ENCODE results near the gene KCNIP4.

KCNIP4 gene

GRCh38 chr4:21848021-21848420 lies 100.6 kb downstream of the KCNIP4 start:
- DNase-seq: no peak

- no peak for DNase-seq
Observed at GRCh38 chr4:21845663-21846062, 102.9 kb downstream of the KCNIP4 start.

GRCh38 chr4:21835712-21836111 lies 112.9 kb downstream of the KCNIP4 start:
- DNase-seq: no peak

- DNase-seq: no peak
Observed at GRCh38 chr4:21830272-21830671, 118.3 kb downstream of the KCNIP4 start.

- DNase-seq: no peak
Observed at GRCh38 chr4:21827575-21827974, 121.0 kb downstream of the KCNIP4 start.

GRCh38 chr4:21826071-21826470 lies 122.5 kb downstream of the KCNIP4 start:
- no peak for DNase-seq

GRCh38 chr4:21819086-21819485 lies 129.5 kb downstream of the KCNIP4 start:
- peak in 4 of 14 donors; percentile 0 to 88 (median 10) for DNase-seq

GRCh38 chr4:21815651-21816377 lies 132.8 kb downstream of the KCNIP4 start:
- peak in 1 of 14 donors; percentile 52 for DNase-seq

GRCh38 chr4:21811565-21811964 lies 137.0 kb downstream of the KCNIP4 start:
- DNase-seq: no peak

- DNase-seq: no peak
Observed at GRCh38 chr4:21806991-21807390, 141.6 kb downstream of the KCNIP4 start.

GRCh38 chr4:21802406-21802805 lies 146.2 kb downstream of the KCNIP4 start:
- no peak for DNase-seq

GRCh38 chr4:21801661-21802385 lies 146.7 kb downstream of the KCNIP4 start:
- DNase-seq: no peak

GRCh38 chr4:21795091-21795490 lies 153.5 kb downstream of the KCNIP4 start:
- DNase-seq: no peak

GRCh38 chr4:21792736-21793135 lies 155.8 kb downstream of the KCNIP4 start:
- peak in 1 of 14 donors; percentile 34 for DNase-seq

- DNase-seq: peak in 1 of 14 donors; percentile 50
Observed at GRCh38 chr4:21790438-21791029, 158.0 kb downstream of the KCNIP4 start.

- no peak for DNase-seq
Observed at GRCh38 chr4:21780148-21780547, 168.4 kb downstream of the KCNIP4 start.

- no peak for DNase-seq
Observed at GRCh38 chr4:21778702-21779101, 169.9 kb downstream of the KCNIP4 start.

- no peak for DNase-seq
Observed at GRCh38 chr4:21775703-21776102, 172.9 kb downstream of the KCNIP4 start.

GRCh38 chr4:21769404-21770147 lies 179.0 kb downstream of the KCNIP4 start:
- no peak for DNase-seq

- DNase-seq: peak in 2 of 14 donors; percentile 25 to 62
Observed at GRCh38 chr4:21768349-21769310, 179.9 kb downstream of the KCNIP4 start.

GRCh38 chr4:21765810-21766407 lies 182.7 kb downstream of the KCNIP4 start:
- DNase-seq: peak in 2 of 14 donors; percentile 7 to 8
